NB4 (cell line): ENCODE data around the gene BRD7.

Experiments used
- MAX ChIP-seq: IDR thresholded peaks from 2 replicates; pipeline ENCODE4 v1.6.1; 2011; ENCODE audit warnings: low read depth, low read length
- MYC ChIP-seq: IDR thresholded peaks from 2 replicates; pipeline ENCODE4 v1.6.1; 2011; ENCODE audit warnings: low read depth, low read length
- POLR2A ChIP-seq: IDR thresholded peaks from 2 replicates; pipeline ENCODE4 v1.6.1; 2011; ENCODE audit warnings: mild to moderate bottlenecking; ENCODE audit not compliant: insufficient read length; ENCODE audit errors: extremely low read depth
- TF ChIP-seq, protein P1 (sequence below): IDR thresholded peaks from one replicate; pipeline ENCODE4 v1.5.1; 2012; ENCODE audit warnings: low read depth, low read length

DNA sequence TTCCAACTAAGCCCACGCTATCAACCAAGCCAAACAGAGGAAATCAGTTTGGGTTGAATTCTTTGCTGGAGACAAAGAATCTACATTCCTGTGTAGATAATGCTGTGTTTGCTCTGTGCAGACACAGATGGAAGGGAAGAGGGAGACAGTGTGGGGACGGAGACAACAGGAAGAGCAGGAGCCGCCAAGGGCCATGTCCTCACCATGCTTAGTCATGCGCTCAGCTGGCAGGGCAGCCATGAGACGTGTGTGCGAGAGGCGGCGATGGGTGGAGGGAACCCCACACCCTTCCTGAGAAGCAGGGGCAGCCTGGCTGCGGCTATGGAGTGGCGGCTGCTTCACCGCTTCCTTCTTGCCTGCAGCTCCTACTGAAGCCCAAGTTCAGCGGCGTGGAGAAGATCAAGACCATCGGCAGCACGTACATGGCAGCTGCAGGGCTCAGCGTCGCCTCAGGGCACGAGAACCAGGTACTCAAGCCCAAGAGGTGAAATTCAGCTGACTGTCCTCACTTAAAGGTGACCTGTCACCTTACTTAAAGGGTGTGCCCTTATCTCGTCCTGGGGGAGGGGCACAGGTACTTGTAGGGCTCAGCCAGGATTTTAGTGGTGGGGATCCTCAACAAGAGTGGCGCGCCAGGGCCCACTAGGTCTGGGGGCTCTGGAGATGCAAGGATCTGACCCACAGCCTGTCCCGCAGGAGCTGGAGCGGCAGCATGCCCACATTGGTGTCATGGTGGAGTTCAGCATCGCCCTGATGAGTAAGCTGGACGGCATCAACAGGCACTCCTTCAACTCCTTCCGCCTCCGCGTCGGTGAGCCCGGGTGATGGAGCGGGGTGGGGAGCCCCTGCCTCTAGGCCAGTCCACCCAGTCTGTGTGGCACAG is 55.0 kb downstream of the BRD7 start:
- TF ChIP-seq, protein P1, sequence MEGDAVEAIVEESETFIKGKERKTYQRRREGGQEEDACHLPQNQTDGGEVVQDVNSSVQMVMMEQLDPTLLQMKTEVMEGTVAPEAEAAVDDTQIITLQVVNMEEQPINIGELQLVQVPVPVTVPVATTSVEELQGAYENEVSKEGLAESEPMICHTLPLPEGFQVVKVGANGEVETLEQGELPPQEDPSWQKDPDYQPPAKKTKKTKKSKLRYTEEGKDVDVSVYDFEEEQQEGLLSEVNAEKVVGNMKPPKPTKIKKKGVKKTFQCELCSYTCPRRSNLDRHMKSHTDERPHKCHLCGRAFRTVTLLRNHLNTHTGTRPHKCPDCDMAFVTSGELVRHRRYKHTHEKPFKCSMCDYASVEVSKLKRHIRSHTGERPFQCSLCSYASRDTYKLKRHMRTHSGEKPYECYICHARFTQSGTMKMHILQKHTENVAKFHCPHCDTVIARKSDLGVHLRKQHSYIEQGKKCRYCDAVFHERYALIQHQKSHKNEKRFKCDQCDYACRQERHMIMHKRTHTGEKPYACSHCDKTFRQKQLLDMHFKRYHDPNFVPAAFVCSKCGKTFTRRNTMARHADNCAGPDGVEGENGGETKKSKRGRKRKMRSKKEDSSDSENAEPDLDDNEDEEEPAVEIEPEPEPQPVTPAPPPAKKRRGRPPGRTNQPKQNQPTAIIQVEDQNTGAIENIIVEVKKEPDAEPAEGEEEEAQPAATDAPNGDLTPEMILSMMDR, result no peak
- no peak for TF ChIP-seq POLR2A
- TF ChIP-seq MYC, result no peak
- no peak for TF ChIP-seq MAX
